ENCODE results near the gene COL23A1. TPM values are rescaled to one million over a fixed set of nuclear protein-coding genes. Genes with fewer than 3 reads are reported as not detected.

Gene COL23A1
- polyA plus RNA-seq, 1 donor (not counting 4 experiments of a cell fraction or from before 2014, with no cell fraction given): not detected

- FAIRE-seq: no peak
- H3K27me3 ChIP-seq (ENCODE audit: control insufficient read depth, extremely low read depth, insufficient read depth, low read length): no peaks in the 10 kb centered on the region
Observed at GRCh38 chr5:178437386-178438075, 152.7 kb downstream of the COL23A1 start.

GRCh38 chr5:178436326-178436940 is 153.8 kb downstream of the COL23A1 start:
- no peaks in the 10 kb centered on the region for H4K20me1 ChIP-seq (ENCODE audit: control insufficient read depth, extremely low read depth, insufficient read depth, low read length)
- TF ChIP-seq EZH2 (IDR thresholded peaks at IDR 0.05; ENCODE audit: low read length) (no peak), CTCF (optimal IDR thresholded peaks at IDR 0.05 in 1 of 3, IDR thresholded peaks at IDR 0.05 in 1 of 3, conservative IDR thresholded peaks at IDR 0.05 in 1 of 3; ENCODE audit: extremely low read depth in 1 of 3, insufficient read depth in 2 of 3, low read length in 3 of 3) (no peak)
- no peak overlapping the region for H3K4me2 ChIP-seq (ENCODE audit: control insufficient read depth, extremely low read depth, insufficient read depth, low read depth, low read length)
- H2AFZ ChIP-seq (ENCODE audit: control insufficient read depth, low read length): no peak overlapping the region
- H3K36me3 ChIP-seq (ENCODE audit: control insufficient read depth in 2 of 2, extremely low read depth in 1 of 2, insufficient read depth in 2 of 2, low read length in 2 of 2): no peaks in the 10 kb centered on the region
- H3K9me1 ChIP-seq (ENCODE audit: control insufficient read depth, extremely low read depth, insufficient read depth, low read length): no peaks in the 10 kb centered on the region
- H3K9me3 ChIP-seq (ENCODE audit: control insufficient read depth, low read depth, low read length): no peaks in the 10 kb centered on the region
- no peaks in the 10 kb centered on the region for H3K27me3 ChIP-seq (ENCODE audit: control insufficient read depth, extremely low read depth, insufficient read depth, low read length)
- DNase-seq (ENCODE audit: low read depth, low spot score) (no peak), FAIRE-seq (no peak)
- H3K4me1 ChIP-seq (ENCODE audit: control insufficient read depth, extremely low read depth, insufficient read depth, low read length): no peaks in the 10 kb centered on the region
- H3K27ac ChIP-seq (ENCODE audit: control insufficient read depth, insufficient read depth, low read length): no peak overlapping the region
- no peaks in the 10 kb centered on the region for H3K79me2 ChIP-seq (ENCODE audit: control insufficient read depth, insufficient read depth, low read length)
- dilution Hi-C loops (cut with MboI; ENCODE audit: extremely low pct_ligation_motif_present, low sequenced_read_pairs): no loop called here
- no peak overlapping the region for H3K4me3 ChIP-seq (ENCODE audit: control insufficient read depth in 2 of 3, extremely low read depth in 1 of 3, insufficient read depth in 2 of 3, low read depth in 1 of 3, low read length in 3 of 3)
- no peak overlapping the region for H3K9ac ChIP-seq (ENCODE audit: control insufficient read depth, extremely low read depth, insufficient read depth, low read length)

More at GRCh38 chr5:178437386-178438075, 152.7 kb downstream of the COL23A1 start:
- Histone ChIP-seq H3K4me3 (ENCODE audit: control insufficient read depth in 2 of 3, extremely low read depth in 1 of 3, insufficient read depth in 2 of 3, low read depth in 1 of 3, low read length in 3 of 3) (no peak overlapping the region), H3K27ac (ENCODE audit: control insufficient read depth, insufficient read depth, low read length) (no peak overlapping the region), H2AFZ (ENCODE audit: control insufficient read depth, low read length) (no peak overlapping the region), H3K9ac (ENCODE audit: control insufficient read depth, extremely low read depth, insufficient read depth, low read length) (no peak overlapping the region), H3K4me1 (ENCODE audit: control insufficient read depth, extremely low read depth, insufficient read depth, low read length) (no peaks in the 10 kb centered on the region), H3K9me3 (ENCODE audit: control insufficient read depth, low read depth, low read length) (no peaks in the 10 kb centered on the region), H3K36me3 (ENCODE audit: control insufficient read depth in 2 of 2, extremely low read depth in 1 of 2, insufficient read depth in 2 of 2, low read length in 2 of 2) (no peaks in the 10 kb centered on the region), H3K79me2 (ENCODE audit: control insufficient read depth, insufficient read depth, low read length) (no peaks in the 10 kb centered on the region), H3K4me2 (ENCODE audit: control insufficient read depth, extremely low read depth, insufficient read depth, low read depth, low read length) (no peak overlapping the region), H4K20me1 (ENCODE audit: control insufficient read depth, extremely low read depth, insufficient read depth, low read length) (no peaks in the 10 kb centered on the region), H3K9me1 (ENCODE audit: control insufficient read depth, extremely low read depth, insufficient read depth, low read length) (no peaks in the 10 kb centered on the region)
- TF ChIP-seq CTCF (optimal IDR thresholded peaks at IDR 0.05 in 1 of 3, IDR thresholded peaks at IDR 0.05 in 1 of 3, conservative IDR thresholded peaks at IDR 0.05 in 1 of 3; ENCODE audit: extremely low read depth in 1 of 3, insufficient read depth in 2 of 3, low read length in 3 of 3): no peak
- TF ChIP-seq EZH2 (IDR thresholded peaks at IDR 0.05; ENCODE audit: low read length): no peak
- dilution Hi-C loops (cut with MboI; ENCODE audit: extremely low pct_ligation_motif_present, low sequenced_read_pairs): no loop called here
- DNase-seq (ENCODE audit: low read depth, low spot score): no peak
